Uterus (tissue), 2 donors: ENCODE results near the gene ITPR2.

Experiments
- POLR2A ChIP-seq, 2 donors: fragments of 450-650 bp; IDR thresholded peaks; one replicate each; pipeline ENCODE4 v1.6.1; 2016; ENCODE audit warnings: antibody characterized with exemption in 2 of 2, mild to moderate bottlenecking in 1 of 2, moderate library complexity in 1 of 2
- TF ChIP-seq, protein P1 (sequence below), 4 experiments: fragments of 200-600 bp in 2 of 4; fragments of 450-650 bp in 2 of 4; sonication (generic) in 2 of 4; IDR thresholded peaks; one replicate each; pipeline ENCODE4 v1.5.1; 2016 to 2019; ENCODE audit warnings: antibody characterized with exemption in 4 of 4, mild to moderate bottlenecking in 2 of 4, moderate library complexity in 1 of 4

DNA sequence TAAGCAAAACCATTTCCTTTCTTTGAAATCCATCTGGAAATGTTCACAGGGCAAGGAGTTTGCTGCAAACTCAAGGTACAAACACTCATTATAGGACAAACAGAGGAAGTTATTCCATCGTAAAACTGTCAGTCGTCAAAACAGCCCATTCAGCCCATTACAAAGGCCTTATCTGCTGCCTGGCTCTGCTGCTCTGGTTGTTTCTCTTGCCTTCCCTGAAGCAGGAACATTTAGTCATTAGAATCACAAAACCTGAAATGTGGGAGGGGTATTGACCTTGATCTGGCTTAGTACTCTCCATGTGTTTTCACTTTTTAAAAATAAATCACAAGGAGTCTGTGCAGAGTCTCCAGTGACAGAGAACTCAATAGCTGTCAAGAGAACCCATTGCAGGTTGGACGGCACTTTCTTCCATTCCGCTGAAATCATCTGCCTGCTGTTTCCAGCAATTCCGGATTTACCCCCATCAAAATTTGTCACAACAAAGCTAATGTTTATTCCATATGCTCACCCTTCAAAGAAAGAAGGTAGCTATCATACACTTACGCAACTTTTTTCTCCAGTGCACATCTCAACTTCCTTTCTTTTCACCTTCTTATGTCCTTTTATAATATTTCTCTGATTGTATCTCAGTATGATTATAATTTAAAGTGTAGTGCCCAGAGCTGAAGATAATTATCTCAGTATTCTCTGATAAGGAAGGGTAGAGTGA lies 24.6 kb upstream of the ITPR2 start:
- TF ChIP-seq, protein P1, sequence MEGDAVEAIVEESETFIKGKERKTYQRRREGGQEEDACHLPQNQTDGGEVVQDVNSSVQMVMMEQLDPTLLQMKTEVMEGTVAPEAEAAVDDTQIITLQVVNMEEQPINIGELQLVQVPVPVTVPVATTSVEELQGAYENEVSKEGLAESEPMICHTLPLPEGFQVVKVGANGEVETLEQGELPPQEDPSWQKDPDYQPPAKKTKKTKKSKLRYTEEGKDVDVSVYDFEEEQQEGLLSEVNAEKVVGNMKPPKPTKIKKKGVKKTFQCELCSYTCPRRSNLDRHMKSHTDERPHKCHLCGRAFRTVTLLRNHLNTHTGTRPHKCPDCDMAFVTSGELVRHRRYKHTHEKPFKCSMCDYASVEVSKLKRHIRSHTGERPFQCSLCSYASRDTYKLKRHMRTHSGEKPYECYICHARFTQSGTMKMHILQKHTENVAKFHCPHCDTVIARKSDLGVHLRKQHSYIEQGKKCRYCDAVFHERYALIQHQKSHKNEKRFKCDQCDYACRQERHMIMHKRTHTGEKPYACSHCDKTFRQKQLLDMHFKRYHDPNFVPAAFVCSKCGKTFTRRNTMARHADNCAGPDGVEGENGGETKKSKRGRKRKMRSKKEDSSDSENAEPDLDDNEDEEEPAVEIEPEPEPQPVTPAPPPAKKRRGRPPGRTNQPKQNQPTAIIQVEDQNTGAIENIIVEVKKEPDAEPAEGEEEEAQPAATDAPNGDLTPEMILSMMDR (IDR thresholded peaks at IDR 0.05) = no peak
- no peak for TF ChIP-seq POLR2A (IDR thresholded peaks at IDR 0.05)
